HG03064 (cell line): ENCODE results near the gene CLPTM1L.

Experiments used
- ATAC-seq: cut with Tn5 transposase; IDR thresholded peaks from one replicate; pipeline ENCODE4 v1.9.1; 2021; ENCODE audit warnings: low read depth; ENCODE audit not compliant: unreplicated experiment

The CLPTM1L gene

GRCh38 chr5:1316588-1317340 is 28.1 kb downstream of the CLPTM1L start:
- no peak for ATAC-seq

- ATAC-seq: peak; percentile 53
Measured at GRCh38 chr5:1315709-1316587, 29.0 kb downstream of the CLPTM1L start.

- no peak for ATAC-seq
Measured at GRCh38 chr5:1315018-1315708, 29.7 kb downstream of the CLPTM1L start.

- no peak for ATAC-seq
Measured at GRCh38 chr5:1314564-1314982, 30.3 kb downstream of the CLPTM1L start.

GRCh38 chr5:1312993-1313833 is 31.7 kb downstream of the CLPTM1L start:
- ATAC-seq: peak; percentile 72

GRCh38 chr5:1312206-1312605 is 32.7 kb downstream of the CLPTM1L start:
- no peak for ATAC-seq

- ATAC-seq: no peak
Measured at GRCh38 chr5:1311439-1312055, 33.4 kb downstream of the CLPTM1L start.

GRCh38 chr5:1310118-1310517 is 34.8 kb downstream of the CLPTM1L start:
- no peak for ATAC-seq

GRCh38 chr5:1304033-1304432 is 40.9 kb downstream of the CLPTM1L start:
- ATAC-seq: no peak

- no peak for ATAC-seq
Measured at GRCh38 chr5:1302258-1302657, 42.6 kb downstream of the CLPTM1L start.

GRCh38 chr5:1300581-1301083 is 44.3 kb downstream of the CLPTM1L start:
- no peak for ATAC-seq

- no peak for ATAC-seq
Measured at GRCh38 chr5:1299961-1300360, 44.9 kb downstream of the CLPTM1L start.

- ATAC-seq: no peak
Measured at GRCh38 chr5:1299511-1299850, 45.4 kb downstream of the CLPTM1L start.

- ATAC-seq: no peak
Measured at GRCh38 chr5:1298723-1299510, 46.0 kb downstream of the CLPTM1L start.

GRCh38 chr5:1298067-1298551 is 46.8 kb downstream of the CLPTM1L start:
- no peak for ATAC-seq

- no peak for ATAC-seq
Measured at GRCh38 chr5:1297243-1297642, 47.7 kb downstream of the CLPTM1L start.

GRCh38 chr5:1295650-1296037 is 49.3 kb downstream of the CLPTM1L start:
- ATAC-seq: no peak

- no peak for ATAC-seq
Measured at GRCh38 chr5:1294835-1295649, 49.9 kb downstream of the CLPTM1L start, which contains the start of gene TERT. TSS of gene TERT (minus strand) at chr5:1295068. CDS start at chr5:1294989, 79 bp downstream.
